HG02852 (cell line): ENCODE results near the gene BCAR3.
"Not testable (repeated sequence)": the region's sequence is repeated elsewhere in the genome, so short reads cannot be mapped to it uniquely, and the experiment has no call there.

Experiments used
- ATAC-seq: cut with Tn5 transposase; IDR thresholded peaks from one replicate; pipeline ENCODE4 v1.9.1; 2021; ENCODE audit warnings: mild to moderate bottlenecking, moderate library complexity; ENCODE audit not compliant: unreplicated experiment

BCAR3 gene

DNA sequence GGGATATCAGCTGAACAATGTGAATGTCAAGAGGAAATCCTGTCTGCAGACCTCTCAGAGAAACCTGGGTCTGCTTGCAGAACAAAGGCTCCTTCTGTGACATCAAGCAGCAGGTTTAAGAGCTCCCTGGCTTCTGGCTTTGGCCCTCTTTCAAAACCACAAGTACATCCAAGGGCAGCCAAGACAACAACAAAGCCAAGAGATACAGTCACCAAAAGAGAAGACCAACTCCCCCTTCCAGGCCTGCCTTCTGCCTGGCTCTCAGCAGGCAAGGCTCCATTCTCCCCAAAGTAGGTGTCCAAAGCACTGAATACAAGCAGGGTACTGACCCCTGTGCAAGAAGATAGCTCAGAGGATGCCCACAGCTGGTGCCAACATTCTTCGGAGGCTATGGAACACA is 11.5 kb downstream of the BCAR3 start:
- ATAC-seq, result no peak

DNA sequence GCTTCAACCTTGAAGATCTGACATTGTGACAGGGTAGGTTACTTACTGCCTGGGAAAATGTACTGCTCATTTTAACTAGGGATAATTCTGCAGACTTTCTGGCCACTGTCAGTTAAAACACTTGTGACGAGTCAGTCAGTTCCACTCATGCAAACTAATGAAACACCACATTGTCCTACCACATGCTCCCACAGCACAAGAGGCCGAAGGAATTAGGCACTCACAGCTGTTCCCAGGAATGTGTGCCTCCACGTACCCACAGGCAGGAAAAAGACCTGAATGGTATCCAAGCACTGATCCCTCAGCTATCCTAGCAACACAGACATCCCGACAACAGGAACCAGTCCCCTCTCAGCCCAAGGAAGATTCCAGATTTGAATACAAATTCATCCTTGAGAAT is 12.3 kb downstream of the BCAR3 start:
- no peak for ATAC-seq

- no peak for ATAC-seq
Observed at GRCh38 chr1:93668951-93669350, 12.7 kb downstream of the BCAR3 start.

DNA sequence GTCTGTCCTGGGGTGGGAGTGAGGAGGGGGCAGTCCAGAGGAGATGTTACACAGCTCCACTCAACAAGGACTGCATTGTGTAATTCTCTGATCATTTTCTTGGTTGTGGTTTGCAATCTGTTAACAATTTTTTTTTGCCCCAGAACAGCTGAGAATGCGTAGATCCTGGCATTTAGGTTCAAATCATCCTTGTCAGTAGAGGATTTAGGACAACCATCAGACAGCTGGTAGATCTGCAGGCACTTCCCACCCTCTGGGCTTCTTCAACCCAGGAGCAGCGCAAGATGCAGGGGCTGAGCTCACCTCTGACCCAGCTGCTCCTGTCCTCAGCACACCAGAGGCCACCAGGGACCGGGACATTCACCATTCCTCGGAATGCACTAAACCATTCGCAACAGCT is 13.5 kb downstream of the BCAR3 start:
- no peak for ATAC-seq

GRCh38 chr1:93667642-93668041 is 14.0 kb downstream of the BCAR3 start:
- no peak for ATAC-seq

DNA sequence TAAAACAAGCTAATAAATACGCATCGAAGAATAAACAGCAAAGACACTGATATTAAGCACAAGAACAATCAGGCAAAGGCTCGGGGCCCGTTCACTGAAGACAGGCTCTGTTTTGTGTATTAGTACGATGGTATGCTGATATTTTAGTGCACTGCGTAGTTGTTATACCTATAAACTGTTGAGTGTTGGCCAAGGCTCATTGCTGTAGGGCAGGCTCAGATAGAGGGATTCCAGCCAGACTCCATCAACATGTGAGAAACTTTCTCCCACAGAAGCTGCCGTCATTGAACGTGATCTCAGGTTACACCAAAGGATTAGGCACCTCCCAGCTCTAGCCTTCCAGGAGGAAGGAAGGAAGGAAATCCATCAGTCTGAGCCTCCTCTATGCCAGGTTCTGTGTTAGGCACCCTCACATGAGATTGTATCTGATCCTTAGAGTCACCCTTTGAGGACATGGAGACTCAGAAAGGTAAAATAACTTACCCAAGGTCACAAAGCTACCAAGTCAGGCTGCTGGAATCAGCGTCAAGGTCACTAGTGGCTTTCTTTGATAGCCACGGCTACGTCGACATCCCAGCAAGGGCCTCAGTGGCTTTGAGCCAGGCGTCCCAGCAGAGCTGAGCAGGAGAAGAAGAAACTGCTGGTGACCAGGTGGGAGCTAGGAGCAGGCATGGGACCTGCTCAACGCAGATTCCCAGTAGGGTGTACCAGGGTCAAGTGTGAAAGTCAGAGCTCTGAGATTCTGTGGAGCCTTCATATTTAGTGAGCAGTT is 14.8 kb downstream of the BCAR3 start:
- no peak for ATAC-seq

GRCh38 chr1:93665015-93665414 is 16.6 kb downstream of the BCAR3 start:
- no peak for ATAC-seq

- ATAC-seq, result no peak
Observed at GRCh38 chr1:93663208-93663614, 18.4 kb downstream of the BCAR3 start.

- no peak for ATAC-seq
Observed at GRCh38 chr1:93662481-93663207, 19.0 kb downstream of the BCAR3 start.

DNA sequence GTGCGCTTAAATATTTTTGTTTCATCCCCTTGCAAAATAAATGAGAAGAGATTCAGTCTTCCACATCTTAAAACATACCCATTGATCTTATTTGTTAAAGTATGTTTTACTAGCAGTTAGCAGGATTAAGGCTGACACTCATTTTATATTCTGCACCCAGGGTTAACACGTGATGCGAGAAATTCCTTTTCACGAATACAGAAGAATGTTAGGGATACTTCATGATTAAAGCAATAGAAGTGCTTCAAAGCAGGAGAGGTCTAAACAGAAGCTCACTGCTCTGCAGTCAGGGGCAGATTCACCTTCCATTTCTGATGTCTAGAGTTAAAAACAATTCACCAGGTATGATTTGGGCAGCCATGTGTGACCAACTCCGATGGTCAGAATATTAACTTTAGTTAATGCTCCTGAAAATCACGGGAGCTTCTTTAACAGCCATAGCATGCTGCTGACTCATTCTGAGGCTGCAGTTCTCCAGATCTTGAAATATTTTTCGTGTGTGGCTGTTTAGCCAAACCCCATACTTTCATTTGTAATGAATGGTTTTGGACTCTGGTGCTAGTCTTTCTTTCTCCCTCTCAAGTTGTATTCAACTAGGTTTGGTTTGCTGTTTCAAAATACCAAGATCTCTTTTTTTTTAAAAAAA is 19.7 kb downstream of the BCAR3 start:
- ATAC-seq, result peak; percentile 76

DNA sequence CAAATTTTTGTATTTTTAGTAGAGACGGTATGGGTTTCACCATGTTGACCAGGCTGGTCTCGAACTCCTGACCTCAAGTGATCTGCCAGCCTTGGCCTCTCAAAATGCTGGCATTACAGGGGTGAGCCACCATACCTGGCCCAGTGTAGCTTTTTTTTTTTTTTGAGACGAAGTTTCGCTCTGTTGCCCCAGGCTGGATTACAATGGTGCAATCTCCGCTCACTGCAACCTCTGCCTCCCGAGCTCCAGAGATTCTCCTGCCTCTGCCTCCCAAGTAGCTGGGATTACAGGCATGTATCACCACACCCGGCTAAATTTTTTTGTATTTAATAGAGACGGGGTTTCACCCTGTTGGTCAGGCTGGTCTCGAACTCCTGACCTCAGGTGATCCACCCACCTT is 20.3 kb downstream of the BCAR3 start:
- ATAC-seq, result not testable (repeated sequence)

DNA sequence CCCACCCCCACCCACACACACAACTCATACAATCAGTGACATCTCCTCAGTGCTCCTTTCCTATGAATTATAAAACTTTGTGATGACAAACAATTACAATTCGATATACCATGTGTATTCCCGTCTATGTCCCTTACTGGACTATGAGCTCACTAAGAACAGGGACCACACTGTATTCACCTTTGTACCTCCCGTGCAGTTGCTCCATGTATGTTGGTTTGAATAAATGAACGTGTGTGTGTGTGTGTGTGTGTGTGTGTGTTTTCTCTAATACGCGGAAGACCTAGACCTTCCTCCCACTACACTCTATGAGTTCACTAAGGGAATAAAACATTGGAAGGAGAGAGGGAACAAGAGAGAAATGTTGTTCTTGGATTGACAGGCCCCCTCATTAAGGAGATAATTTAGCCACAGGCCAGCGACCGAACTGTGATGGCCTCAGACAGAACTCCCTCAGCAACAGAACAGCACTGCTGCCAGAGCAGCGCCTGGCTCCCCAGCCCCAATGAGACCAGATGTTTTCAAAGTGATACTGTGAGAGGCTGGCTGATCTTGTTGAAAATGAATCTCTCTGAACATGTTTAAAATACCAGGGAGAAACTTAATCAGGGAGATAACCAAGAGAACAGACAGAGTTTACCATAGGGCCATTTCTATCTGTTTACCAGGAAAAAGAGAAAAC is 21.7 kb downstream of the BCAR3 start:
- ATAC-seq, result no peak

GRCh38 chr1:93658188-93658587 is 23.4 kb downstream of the BCAR3 start:
- ATAC-seq, result no peak

GRCh38 chr1:93656491-93656890 is 25.1 kb downstream of the BCAR3 start:
- ATAC-seq, result no peak

GRCh38 chr1:93653656-93654055 is 28.0 kb downstream of the BCAR3 start:
- no peak for ATAC-seq

- ATAC-seq, result no peak
Observed at GRCh38 chr1:93652323-93652949, 29.2 kb downstream of the BCAR3 start.

- ATAC-seq, result no peak
Observed at GRCh38 chr1:93651695-93652094, 29.9 kb downstream of the BCAR3 start.

- ATAC-seq, result not testable (repeated sequence)
Observed at GRCh38 chr1:93650159-93650558, 31.5 kb downstream of the BCAR3 start.

DNA sequence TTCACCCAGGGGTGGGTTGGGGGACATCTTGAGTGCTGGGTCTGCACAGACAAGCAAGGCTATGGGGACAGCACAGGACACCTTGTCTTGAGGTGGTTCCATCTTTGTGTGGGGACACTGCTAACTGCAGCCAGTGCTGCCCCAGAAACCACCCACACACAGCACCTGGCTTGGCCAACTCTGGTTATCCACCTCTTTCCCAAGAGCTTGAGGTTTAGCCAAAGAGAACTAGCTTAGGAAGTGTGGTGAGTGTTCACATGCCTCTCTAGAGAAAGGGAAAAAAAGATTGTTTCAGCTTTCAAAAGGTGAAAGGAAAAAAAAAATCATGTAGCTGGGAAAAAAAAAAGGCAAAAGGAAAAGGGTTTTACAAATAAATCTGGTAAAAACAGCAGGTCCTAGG is 32.4 kb downstream of the BCAR3 start:
- ATAC-seq, result no peak

DNA sequence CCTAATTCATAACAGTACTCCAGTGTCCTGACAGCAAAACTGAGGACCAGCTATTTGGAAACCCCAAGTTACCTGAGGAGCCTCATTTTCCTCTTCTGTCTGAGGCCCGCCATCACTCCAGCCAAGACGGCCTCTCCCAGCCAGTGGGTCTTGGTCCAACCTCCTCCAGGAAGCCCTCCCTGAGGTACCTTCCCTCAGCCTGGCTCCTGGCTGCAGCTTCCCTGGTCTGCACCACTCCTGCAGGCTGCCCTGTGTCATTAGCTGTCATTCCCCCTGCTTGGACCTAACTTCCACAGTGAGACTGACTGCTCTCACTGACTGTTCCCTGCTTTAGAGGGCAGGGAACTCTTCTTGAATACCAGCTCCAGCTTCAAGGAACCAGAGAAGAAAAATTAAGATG is 33.0 kb downstream of the BCAR3 start:
- ATAC-seq, result no peak

DNA sequence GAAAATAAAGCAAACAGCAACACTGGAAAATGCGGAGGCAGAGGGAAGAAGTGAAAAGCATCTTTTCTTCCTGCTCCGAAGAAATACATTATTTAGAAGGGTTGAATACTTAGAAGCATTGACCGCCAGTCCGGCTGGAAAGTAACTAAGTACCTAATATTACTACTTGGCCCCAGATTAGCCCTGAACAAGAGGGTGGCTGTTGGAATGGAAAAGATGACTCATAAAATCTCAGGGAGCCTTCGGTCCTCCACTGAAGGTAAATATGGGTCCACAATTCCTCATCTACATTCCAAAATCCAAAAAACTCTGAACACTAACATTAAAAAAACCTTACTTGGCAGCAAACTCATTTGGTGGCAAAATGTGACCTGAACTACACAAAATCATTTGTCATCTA is 40.1 kb downstream of the BCAR3 start:
- ATAC-seq, result no peak
